Panc1 (cell line): ENCODE data around the gene ELMOD1. TPM values are rescaled to one million over a fixed set of nuclear protein-coding genes. Genes with fewer than 3 reads are reported as not detected.

Experiments used
- ATAC-seq: fragments of 200-7000 bp; cut with Tn5 transposase; 2 replicates; pipeline ENCODE4 v1.9.1; 2020; ENCODE audit warnings: mild to moderate bottlenecking, moderate library complexity
- BruUV-seq: library from RNA; stranded (reverse); fragments of 400-500 nt; replicated peaks from 2 replicates; lab custom pipeline; 2021; lab: Mats Ljungman, UMichigan
- CTCF ChIA-PET: fragments of 300-600 bp; sonication (Branson Sonifier 250); formaldehyde crosslinking; loops from one replicate; lab custom pipeline; 2022; ENCODE audit warnings: antibody characterized with exemption; lab: Charles Lee
- POLR2A ChIA-PET: fragments of 300-600 bp; sonication (Branson Sonifier 250); formaldehyde crosslinking; loops from one replicate; lab custom pipeline; 2022; ENCODE audit warnings: antibody characterized with exemption; lab: Charles Lee
- DNase-seq: peaks from one replicate; pipeline ENCODE4 v3.0.0-alpha.2; 2010; ENCODE audit warnings: low read depth, low spot score
- H3K27ac ChIP-seq: 2 replicates; pipeline ENCODE4 v1.5.1; 2011; ENCODE audit warnings: mild to moderate bottlenecking, low read length, inconsistent platforms
- H3K27me3 ChIP-seq: fragments of 200-500 bp; sonication (Bioruptor generic); 2 replicates; pipeline ENCODE4 v1.6.0; 2014; ENCODE audit warnings: low read length, inconsistent platforms; ENCODE audit not compliant: control insufficient read depth, insufficient read depth
- H3K36me3 ChIP-seq: fragments of 200-500 bp; sonication (Bioruptor generic); 2 replicates; pipeline ENCODE4 v1.5.1; 2014; ENCODE audit warnings: inconsistent platforms, mild to moderate bottlenecking, low read length, moderate library complexity; ENCODE audit not compliant: control insufficient read depth, insufficient read depth
- H3K4me1 ChIP-seq: 2 replicates; pipeline ENCODE4 v1.5.1; 2011; ENCODE audit warnings: inconsistent platforms, mild to moderate bottlenecking, low read length, moderate library complexity; ENCODE audit not compliant: control insufficient read depth, insufficient read depth
- H3K4me3 ChIP-seq, 2 experiments: 2 replicates each; pipeline ENCODE4 v1.5.1; 2011 to 2012; ENCODE audit warnings: low read depth in 2 of 2, low read length in 2 of 2, mild to moderate bottlenecking in 2 of 2, inconsistent platforms in 1 of 2, moderate library complexity in 1 of 2
- H3K9me3 ChIP-seq: fragments of 200-500 bp; sonication (Bioruptor generic); 2 replicates; pipeline ENCODE4 v1.5.1; 2014; ENCODE audit warnings: low read depth, mild to moderate bottlenecking, inconsistent platforms, low read length, moderate library complexity; ENCODE audit not compliant: control insufficient read depth, insufficient read depth
- CTCF ChIP-seq: fragments of 450-650 bp; IDR thresholded peaks from 2 replicates; pipeline ENCODE4 v1.5.1; 2017; ENCODE audit warnings: mild to moderate bottlenecking
- POLR2AphosphoS5 ChIP-seq: IDR thresholded peaks from 2 replicates; pipeline ENCODE4 v1.6.1; 2012; ENCODE audit warnings: mild to moderate bottlenecking, low read depth, low read length, moderate library complexity
- REST ChIP-seq, 2 experiments: IDR thresholded peaks; 2 replicates each; pipeline ENCODE4 v1.6.1; 2011 to 2012; ENCODE audit warnings: low read depth in 2 of 2, control low read depth in 1 of 2, low read length in 1 of 2, mild to moderate bottlenecking in 1 of 2, moderate library complexity in 1 of 2; ENCODE audit not compliant: insufficient read depth in 1 of 2
- SIN3A ChIP-seq: IDR thresholded peaks from 2 replicates; pipeline ENCODE4 v1.6.1; 2012; ENCODE audit warnings: low read depth, mild to moderate bottlenecking, low read length, moderate library complexity, borderline replicate concordance; ENCODE audit not compliant: insufficient read depth
- TCF7L2 ChIP-seq: IDR thresholded peaks from 2 replicates; pipeline ENCODE4 v1.6.1; 2011; ENCODE audit warnings: mild to moderate bottlenecking, low read depth, low read length, inconsistent platforms
- in situ Hi-C: cut with HindIII; loops from 2 replicates; pipeline ENCODE4 v1.10.0; 2016; ENCODE audit warnings: low sequenced_read_pairs, low pct_unique_long_range_greater_than_20kb
- intact Hi-C: fragments of 100-400 bp; cut with micrococcal nuclease; formaldehyde crosslinking; loops from one replicate; pipeline ENCODE4 v1.10.0; 2022; ENCODE audit not compliant: unreplicated experiment
- total RNA-seq: library from RNA; stranded (reverse); gene quantifications from one replicate; pipeline ENCODE4 v1.2.1, GENCODE V29; 2021; ENCODE audit not compliant: unreplicated experiment

Gene ELMOD1
- total RNA-seq, 1 experiment from 2014 or later = 2.1 TPM

GRCh38 chr11:107612445-107612844 lies 21.5 kb downstream of the ELMOD1 start:
- Histone ChIP-seq H3K27ac (no peak overlapping the region), H3K4me3 (no peak overlapping the region), H3K36me3 (no peaks in the 10 kb centered on the region), H3K9me3 (no peaks in the 10 kb centered on the region), H3K27me3 (no peaks in the 10 kb centered on the region), H3K4me1 (no peaks in the 10 kb centered on the region)
- no peak for ATAC-seq
- intact Hi-C loops (no loop called here), in situ Hi-C loops (no loop called here)
- ChIA-PET CTCF (no interaction called here), POLR2A (interaction anchor here (0.6 kb wide), 1 partner anchor 1257 kb away, joined by 3 read pairs; no protein-coding TSS in a partner anchor)
- TF ChIP-seq POLR2AphosphoS5 (no peak), TCF7L2 (no peak), SIN3A (no peak), REST (IDR thresholded peaks at IDR 0.05; ENCODE audit: insufficient read depth in 1 of 2, low read depth in 2 of 2, low read length in 1 of 2) (no peak), CTCF (no peak)
- no TSS peak for BruUV-seq
- DNase-seq = no peak

GRCh38 chr11:107619926-107620325 lies 29.0 kb downstream of the ELMOD1 start:
- CTCF ChIA-PET = no interaction called here
- POLR2A ChIA-PET = no interaction called here
- intact Hi-C loops (no loop called here), in situ Hi-C loops (no loop called here)
- TF ChIP-seq TCF7L2 (no peak), SIN3A (no peak), CTCF (no peak)
- H3K27me3 ChIP-seq = no peaks in the 10 kb centered on the region
- DNase-seq (no peak), ATAC-seq (no peak)
- no TSS peak for BruUV-seq
- no peak overlapping the region for H3K27ac ChIP-seq
- H3K36me3 ChIP-seq = no peaks in the 10 kb centered on the region
- H3K9me3 ChIP-seq = no peaks in the 10 kb centered on the region
- H3K4me3 ChIP-seq = no peak overlapping the region
- H3K4me1 ChIP-seq = no peaks in the 10 kb centered on the region
